Retina (tissue), 1 donor: ENCODE measurements around the gene CPEB3.

Experiments
- DNase-seq: peaks from one replicate; pipeline ENCODE4 v3.0.0-alpha.2; 2016

Gene CPEB3

DNA sequence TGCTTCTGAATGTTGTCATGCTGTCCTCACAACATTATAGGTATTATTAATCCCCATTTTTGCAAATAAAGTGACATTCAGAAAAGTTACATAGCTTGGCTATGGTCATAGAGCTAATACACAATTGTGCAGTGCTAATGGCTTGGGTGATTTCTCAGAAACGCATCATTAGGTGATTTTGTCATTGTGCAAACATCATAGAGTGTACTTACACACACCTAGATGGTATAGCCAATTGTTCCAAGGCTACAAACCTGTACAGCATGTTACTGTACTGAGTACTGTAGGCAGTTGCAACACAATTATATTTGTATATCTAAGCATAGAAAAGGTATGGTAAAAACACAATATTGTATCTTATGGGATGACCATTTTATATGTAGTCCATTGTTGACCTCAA is 276.3 kb downstream of the CPEB3 start:
- DNase-seq, result no peak

DNA sequence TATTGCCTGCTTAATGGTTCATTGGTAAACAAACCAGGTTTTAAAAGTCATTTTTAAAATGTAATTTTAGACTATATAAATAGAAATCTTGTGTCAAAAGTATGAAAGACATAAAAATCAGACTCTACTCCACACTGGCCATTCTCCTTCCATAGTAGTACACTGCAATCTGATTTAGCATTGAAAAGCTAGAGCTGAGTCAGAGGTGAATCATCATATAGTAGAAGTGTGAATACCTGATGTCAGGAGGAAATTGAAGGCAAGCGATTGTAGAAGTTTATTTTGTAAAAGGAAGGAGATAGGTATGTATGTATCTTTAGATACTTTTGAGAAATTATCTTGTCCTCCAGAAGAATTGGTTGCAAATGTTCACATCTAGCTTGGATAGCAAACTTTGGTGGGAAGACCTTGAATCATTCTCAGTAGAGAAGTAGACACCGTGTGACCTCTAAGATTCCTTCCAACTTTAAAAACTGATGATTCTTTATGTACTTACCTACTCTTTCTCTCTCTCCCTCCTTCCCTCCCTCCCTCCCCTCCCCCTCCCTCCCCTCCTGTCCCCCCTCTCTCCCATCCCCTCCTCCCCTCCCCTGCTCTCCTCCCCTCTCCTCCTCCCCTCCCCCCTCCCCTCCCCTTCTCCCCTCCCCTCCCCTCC is 279.2 kb downstream of the CPEB3 start:
- DNase-seq, result no peak

DNA sequence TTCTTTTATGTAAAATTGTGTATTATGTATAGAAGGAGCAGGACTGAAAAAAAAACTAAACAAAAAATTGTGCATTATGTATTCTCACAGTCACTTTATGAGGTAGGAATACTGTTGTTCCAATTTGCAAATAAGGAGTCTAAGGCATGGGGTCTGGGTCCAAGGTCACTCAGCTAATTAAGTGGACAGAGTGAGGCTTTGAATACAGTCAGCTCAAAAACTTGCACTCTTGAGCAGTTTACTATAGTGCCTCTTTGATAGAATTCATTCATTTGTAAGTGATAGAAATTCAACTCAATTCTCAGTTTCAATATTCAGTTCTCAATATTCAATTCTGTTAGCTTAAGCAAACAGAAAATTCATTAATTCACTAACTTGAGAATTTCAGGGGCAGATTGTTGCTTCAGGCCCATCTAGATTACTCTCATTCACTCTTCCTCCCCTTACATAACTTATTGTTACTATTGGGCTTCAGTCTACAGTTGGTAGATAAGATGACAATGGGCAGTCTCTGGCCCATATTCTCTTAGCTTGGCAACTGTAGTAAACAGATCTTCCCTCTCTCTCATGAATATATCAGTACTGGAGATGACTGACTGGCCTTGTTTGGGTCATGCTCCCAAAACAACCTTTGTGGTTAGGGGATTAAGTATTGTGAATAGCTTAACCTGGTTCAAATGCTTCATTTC is 280.7 kb downstream of the CPEB3 start:
- no peak for DNase-seq

DNA sequence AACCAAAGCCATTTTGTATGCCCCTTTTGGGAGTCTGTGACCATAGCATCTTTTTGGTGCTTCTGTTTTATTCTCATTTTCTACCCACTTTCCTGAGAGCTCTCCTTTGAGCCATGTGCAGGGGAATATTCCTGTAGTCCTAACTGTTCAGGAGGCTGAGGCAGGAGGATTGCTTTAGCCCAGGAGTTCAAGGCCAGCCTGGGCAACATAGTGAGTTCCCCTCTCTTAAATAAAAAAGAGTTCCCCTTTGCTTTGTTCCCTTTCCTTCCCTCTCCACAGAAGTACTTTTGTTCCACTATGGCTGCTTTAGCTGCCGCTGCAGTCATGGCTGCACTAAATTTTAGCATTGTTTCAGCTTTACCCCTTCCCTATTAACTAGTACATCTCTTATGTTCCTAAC is 281.4 kb downstream of the CPEB3 start:
- no peak for DNase-seq

DNA sequence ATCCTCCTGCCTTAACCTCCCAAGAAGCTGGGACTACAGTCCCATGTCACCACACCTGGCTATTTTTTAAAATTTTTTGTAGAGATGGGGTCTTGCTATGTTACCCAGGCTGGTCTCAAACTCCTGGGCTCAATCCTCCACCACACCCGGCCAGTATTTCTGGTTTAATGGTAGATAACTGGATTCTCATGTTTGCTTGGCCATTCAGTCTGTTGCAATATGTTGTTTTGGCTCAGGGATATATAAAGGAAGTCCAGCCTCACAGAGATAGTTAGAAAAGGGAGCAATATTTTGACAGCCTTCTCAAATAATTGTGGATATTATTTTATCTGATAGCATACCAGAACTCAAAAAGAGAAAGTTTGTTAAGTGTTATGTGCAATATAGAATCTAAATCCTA is 284.9 kb downstream of the CPEB3 start:
- DNase-seq, result no peak

DNA sequence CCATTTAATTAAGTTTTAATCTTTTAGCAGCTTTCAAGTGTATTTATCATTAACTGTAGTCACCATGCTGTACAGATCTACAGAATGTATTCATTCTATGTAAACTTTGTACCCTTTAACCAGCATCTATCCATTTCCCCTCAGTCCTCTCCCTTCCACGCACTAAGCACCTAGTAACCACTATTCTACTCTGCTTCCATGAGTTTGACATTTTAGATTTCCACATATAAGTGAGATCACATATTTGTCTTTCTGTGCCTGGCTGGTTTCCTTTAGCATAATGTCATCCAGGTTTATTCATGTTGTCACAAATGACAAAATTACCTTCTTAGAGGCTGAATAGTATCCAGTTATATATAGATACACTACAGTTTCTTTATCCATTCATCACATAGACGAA is 287.6 kb downstream of the CPEB3 start:
- no peak for DNase-seq

DNA sequence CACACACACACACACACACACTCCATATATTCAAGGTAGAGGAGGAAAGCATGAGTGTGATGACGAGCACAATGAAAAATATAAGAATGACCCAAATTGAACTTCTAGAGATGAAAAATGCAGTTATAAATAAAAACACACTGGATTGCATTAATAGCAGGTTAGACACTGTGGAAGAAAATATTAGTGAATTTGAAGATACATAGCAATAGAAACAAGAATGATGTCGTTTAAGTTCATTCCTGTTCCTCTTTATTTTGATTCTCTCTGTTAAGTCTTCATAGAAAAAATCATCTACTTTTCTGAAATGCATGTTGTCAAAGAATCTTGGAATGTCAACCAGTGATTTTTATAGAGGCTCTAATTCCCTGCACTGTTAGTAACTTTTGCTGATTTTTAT is 288.9 kb downstream of the CPEB3 start:
- DNase-seq, result no peak

DNA sequence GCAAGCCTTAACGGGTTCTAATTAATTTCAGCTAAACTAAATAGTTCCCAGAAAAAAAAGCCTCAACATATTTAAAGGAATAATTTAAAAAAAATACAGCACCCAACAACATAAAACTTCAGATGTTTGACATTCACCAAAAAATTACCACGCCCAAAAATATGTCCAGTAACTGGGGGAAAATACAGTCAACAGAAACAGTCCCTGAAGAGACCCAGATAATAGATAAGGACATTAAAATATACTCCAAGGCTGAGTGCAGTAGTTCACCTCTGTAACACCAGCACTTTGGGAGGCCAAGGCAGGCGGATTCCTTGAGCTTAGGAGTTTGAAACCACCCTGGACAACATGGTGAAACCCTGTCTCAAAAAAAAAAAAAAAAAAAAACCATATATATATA is 289.3 kb downstream of the CPEB3 start:
- DNase-seq, result no peak
